Measurements from ENCODE around the gene SULT2B1.
A peak's percentile ranks its signal among the peaks of the same experiment; 100 is the strongest.

SULT2B1 gene

GRCh38 chr19:48544856-48545750 is 6.9 kb upstream of the SULT2B1 start:
- H3K27me3 Mint-ChIP-seq = no peaks in the 10 kb centered on the region
- H3K9me3 Mint-ChIP-seq = no peaks in the 10 kb centered on the region
- ATAC-seq (peak; percentile 26), DNase-seq (no peak)
- peaks cover 6% of the 10 kb centered on the region for H3K4me1 Mint-ChIP-seq
- H3K27ac Mint-ChIP-seq = no peak overlapping the region
- H3K4me3 Mint-ChIP-seq = no peak overlapping the region

- Mint-ChIP-seq H3K27ac (no peak overlapping the region), H3K27me3 (no peaks in the 10 kb centered on the region), H3K9me3 (no peaks in the 10 kb centered on the region), H3K4me3 (no peak overlapping the region), H3K4me1 (peaks cover 6% of the 10 kb centered on the region)
- no peak for ATAC-seq
- no peak for DNase-seq
Measured at GRCh38 chr19:48547722-48548121, 4.2 kb upstream of the SULT2B1 start.

- no peaks in the 10 kb centered on the region for H3K9me3 Mint-ChIP-seq
- no peak for ATAC-seq
- no peaks in the 10 kb centered on the region for H3K27me3 Mint-ChIP-seq
Measured at GRCh38 chr19:48548253-48548911, 3.6 kb upstream of the SULT2B1 start.

GRCh38 chr19:48549380-48549779 is 2.6 kb upstream of the SULT2B1 start:
- no peak for ATAC-seq
- no peaks in the 10 kb centered on the region for H3K27me3 Mint-ChIP-seq

More at GRCh38 chr19:48548253-48548911, 3.6 kb upstream of the SULT2B1 start:
- DNase-seq = no peak
- Mint-ChIP-seq H3K4me3 (no peak overlapping the region), H3K4me1 (peaks cover under 1% of the 10 kb centered on the region), H3K27ac (no peak overlapping the region)

GRCh38 chr19:48552406-48553322 is 692 bp downstream of the SULT2B1 start:
- no peak for DNase-seq
- ATAC-seq = no peak

More at GRCh38 chr19:48549380-48549779, 2.6 kb upstream of the SULT2B1 start:
- DNase-seq = no peak
- Mint-ChIP-seq H3K27ac (no peak overlapping the region), H3K4me3 (no peak overlapping the region), H3K4me1 (no peaks in the 10 kb centered on the region), H3K9me3 (no peaks in the 10 kb centered on the region)

GRCh38 chr19:48553676-48554384 is 1.9 kb downstream of the SULT2B1 start:
- Mint-ChIP-seq H3K4me1 (peaks cover 9% of the 10 kb centered on the region), H3K4me3 (no peak overlapping the region), H3K9me3 (no peaks in the 10 kb centered on the region), H3K27me3 (peaks cover 19% of the 10 kb centered on the region), H3K27ac (no peak overlapping the region)
- ATAC-seq = no peak
- DNase-seq = no peak

More at GRCh38 chr19:48552406-48553322, 692 bp downstream of the SULT2B1 start:
- Mint-ChIP-seq H3K27ac (no peak overlapping the region), H3K4me1 (no peaks in the 10 kb centered on the region), H3K27me3 (peaks cover 8% of the 10 kb centered on the region), H3K4me3 (no peak overlapping the region), H3K9me3 (no peaks in the 10 kb centered on the region)

GRCh38 chr19:48554385-48555091 is 2.6 kb downstream of the SULT2B1 start:
- Mint-ChIP-seq H3K4me1 (peaks cover 12% of the 10 kb centered on the region), H3K9me3 (no peaks in the 10 kb centered on the region), H3K4me3 (no peak overlapping the region), H3K27ac (no peak overlapping the region), H3K27me3 (peaks cover 27% of the 10 kb centered on the region)
- DNase-seq = no peak
- no peak for ATAC-seq

GRCh38 chr19:48556163-48556562 is 4.2 kb downstream of the SULT2B1 start:
- Mint-ChIP-seq H3K4me1 (peaks cover 12% of the 10 kb centered on the region), H3K27me3 (peaks cover 34% of the 10 kb centered on the region), H3K4me3 (no peak overlapping the region), H3K27ac (peak overlapping the region in 1 of 2 donors; percentile 63), H3K9me3 (no peaks in the 10 kb centered on the region)
- no peak for ATAC-seq
- no peak for DNase-seq

GRCh38 chr19:48556825-48557224 is 4.9 kb downstream of the SULT2B1 start:
- no peak for DNase-seq
- H3K4me1 Mint-ChIP-seq = peaks cover 12% of the 10 kb centered on the region
- no peaks in the 10 kb centered on the region for H3K9me3 Mint-ChIP-seq
- ATAC-seq = no peak
- no peak overlapping the region for H3K27ac Mint-ChIP-seq
- H3K4me3 Mint-ChIP-seq = no peak overlapping the region
- H3K27me3 Mint-ChIP-seq = peaks cover 34% of the 10 kb centered on the region

GRCh38 chr19:48558018-48558684 is 6.2 kb downstream of the SULT2B1 start:
- Mint-ChIP-seq H3K27me3 (peaks cover 34% of the 10 kb centered on the region), H3K9me3 (no peaks in the 10 kb centered on the region), H3K4me3 (peak overlapping the region; percentile 51 to 71), H3K27ac (no peak overlapping the region), H3K4me1 (peaks cover 12% of the 10 kb centered on the region)
- DNase-seq = no peak
- no peak for ATAC-seq

- H3K27ac Mint-ChIP-seq = no peak overlapping the region
- ATAC-seq = no peak
- H3K9me3 Mint-ChIP-seq = no peaks in the 10 kb centered on the region
- H3K4me1 Mint-ChIP-seq = peaks cover 12% of the 10 kb centered on the region
- peaks cover 34% of the 10 kb centered on the region for H3K27me3 Mint-ChIP-seq
- DNase-seq = no peak
- H3K4me3 Mint-ChIP-seq = no peak overlapping the region
Measured at GRCh38 chr19:48560095-48560530, 8.1 kb downstream of the SULT2B1 start.

- Mint-ChIP-seq H3K9me3 (no peaks in the 10 kb centered on the region), H3K4me3 (no peak overlapping the region)
- DNase-seq = no peak
Measured at GRCh38 chr19:48561412-48561811, 9.4 kb downstream of the SULT2B1 start.

GRCh38 chr19:48565090-48565489 is 13.1 kb downstream of the SULT2B1 start:
- Mint-ChIP-seq H3K9me3 (no peaks in the 10 kb centered on the region), H3K4me3 (no peak overlapping the region), H3K27me3 (peaks cover 25% of the 10 kb centered on the region), H3K4me1 (peaks cover 8% of the 10 kb centered on the region), H3K27ac (no peak overlapping the region)
- no peak for DNase-seq
- no peak for ATAC-seq

More at GRCh38 chr19:48561412-48561811, 9.4 kb downstream of the SULT2B1 start:
- peaks cover 34% of the 10 kb centered on the region for H3K27me3 Mint-ChIP-seq
- H3K4me1 Mint-ChIP-seq = peaks cover 12% of the 10 kb centered on the region
- H3K27ac Mint-ChIP-seq = no peak overlapping the region
- no peak for ATAC-seq
